HG03460 (cell line): Measurements from ENCODE around the gene CACNG7.

Source experiments
- ATAC-seq: cut with Tn5 transposase; IDR thresholded peaks from one replicate; pipeline ENCODE4 v1.9.1; 2021; ENCODE audit not compliant: unreplicated experiment

The CACNG7 gene

DNA sequence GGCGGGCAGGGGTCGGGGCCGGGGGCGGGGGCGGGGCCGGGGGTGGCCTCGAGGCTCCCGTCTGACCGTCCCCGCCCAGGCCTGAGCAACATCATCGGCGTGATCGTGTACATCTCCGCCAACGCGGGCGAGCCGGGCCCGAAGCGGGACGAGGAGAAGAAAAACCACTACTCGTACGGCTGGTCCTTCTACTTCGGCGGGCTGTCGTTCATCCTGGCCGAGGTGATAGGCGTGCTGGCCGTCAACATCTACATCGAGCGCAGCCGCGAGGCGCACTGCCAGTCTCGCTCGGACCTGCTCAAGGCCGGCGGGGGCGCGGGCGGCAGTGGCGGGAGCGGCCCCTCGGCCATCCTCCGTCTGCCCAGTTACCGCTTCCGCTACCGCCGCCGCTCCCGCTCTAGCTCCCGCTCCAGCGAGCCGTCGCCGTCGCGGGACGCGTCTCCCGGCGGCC is 72.9 kb downstream of the CACNG7 start:
- ATAC-seq, result no peak

GRCh38 chr19:53982611-53983010 is 73.5 kb downstream of the CACNG7 start:
- ATAC-seq, result no peak

DNA sequence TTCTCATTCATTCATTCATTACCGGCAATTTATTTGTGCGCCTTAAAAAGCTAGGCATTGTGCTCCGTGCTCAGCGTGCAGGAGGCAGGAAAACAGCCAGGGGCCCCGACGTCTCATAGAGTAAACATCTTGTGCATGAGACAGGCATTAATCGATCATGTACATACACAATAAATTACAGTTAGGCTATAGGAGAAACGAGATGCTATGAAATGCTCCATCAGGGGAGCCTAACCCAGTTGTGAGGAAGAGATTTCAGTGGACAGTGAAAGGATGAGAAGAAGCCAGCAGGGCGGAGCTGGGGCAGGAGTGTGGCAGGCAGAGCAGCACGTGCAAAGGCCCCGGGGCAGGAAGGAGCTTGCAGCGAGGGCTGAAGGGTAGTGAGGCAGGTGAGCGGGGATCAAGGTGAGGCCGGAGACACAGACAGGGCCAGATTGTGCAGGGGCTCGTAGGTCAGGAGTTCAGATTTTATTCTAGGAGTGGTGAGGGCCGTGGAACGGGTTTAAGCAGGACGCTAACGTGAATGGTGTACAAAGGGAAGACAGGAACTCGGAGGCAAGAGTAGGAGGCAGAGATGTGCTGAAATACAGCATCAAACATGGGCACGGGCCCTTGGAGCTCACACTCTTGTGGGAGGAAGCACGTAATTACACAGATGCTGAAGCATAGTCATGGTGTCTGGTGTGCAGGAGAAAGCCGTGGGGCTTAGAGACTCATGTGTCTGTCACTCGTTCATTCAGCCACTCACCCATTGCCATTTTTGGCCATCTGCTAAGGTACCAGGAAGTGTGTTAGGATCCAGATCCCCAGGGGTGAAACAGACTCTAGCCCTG is 74.6 kb downstream of the CACNG7 start:
- ATAC-seq, result no peak

DNA sequence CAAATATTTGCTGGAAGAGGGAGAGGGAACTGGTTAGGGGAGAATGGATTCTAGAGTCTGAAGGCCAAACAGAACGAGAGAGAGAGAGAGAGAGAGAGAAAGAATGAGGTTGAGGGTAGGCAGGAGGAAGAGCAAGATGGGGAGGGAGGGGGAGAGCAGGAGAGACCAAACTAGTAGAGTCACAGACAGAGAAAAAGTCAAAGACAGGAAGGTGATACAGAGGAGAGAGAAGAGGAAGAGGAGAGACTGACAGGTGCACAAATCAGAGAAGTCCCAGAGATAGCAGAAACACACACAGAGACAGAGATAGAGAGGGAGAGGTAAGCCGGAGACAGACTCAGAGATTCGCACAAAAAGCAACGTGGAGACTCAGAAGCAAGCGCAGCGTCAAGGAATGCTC is 76.8 kb downstream of the CACNG7 start:
- no peak for ATAC-seq

GRCh38 chr19:53988981-53989380 is 79.9 kb downstream of the CACNG7 start:
- ATAC-seq, result no peak

GRCh38 chr19:53989600-53990533 is 80.8 kb downstream of the CACNG7 start:
- ATAC-seq, result no peak

- no peak for ATAC-seq
Observed at GRCh38 chr19:53991224-53992113, 82.4 kb downstream of the CACNG7 start, which contains the start of gene CACNG6. TSS of gene CACNG6 (plus strand) at chr19:53991637. CDS start at chr19:53992878, 1,241 bp downstream.

- ATAC-seq, result no peak
Observed at GRCh38 chr19:53992211-53992610, 83.1 kb downstream of the CACNG7 start.

- no peak for ATAC-seq
Observed at GRCh38 chr19:53992815-53993214, 83.7 kb downstream of the CACNG7 start.

- ATAC-seq, result no peak
Observed at GRCh38 chr19:53993448-53993847, 84.4 kb downstream of the CACNG7 start.
